ENCODE data around the gene ZBTB42.
A peak's percentile ranks its signal among the peaks of the same experiment; 100 is the strongest.

Gene ZBTB42

GRCh38 chr14:104782808-104783139 lies 18.1 kb upstream of the ZBTB42 start:
- no peak for DNase-seq (ENCODE audit: low spot score)

- no peak for DNase-seq (ENCODE audit: low spot score)
Observed at GRCh38 chr14:104783484-104784217, 17.2 kb upstream of the ZBTB42 start.

- DNase-seq (ENCODE audit: low spot score): no peak
Observed at GRCh38 chr14:104784218-104784568, 16.7 kb upstream of the ZBTB42 start.

GRCh38 chr14:104784846-104785707 lies 15.8 kb upstream of the ZBTB42 start:
- no peak for DNase-seq (ENCODE audit: low spot score)

GRCh38 chr14:104785708-104786080 lies 15.2 kb upstream of the ZBTB42 start:
- no peak for DNase-seq (ENCODE audit: low spot score)

GRCh38 chr14:104786091-104786586 lies 14.8 kb upstream of the ZBTB42 start:
- DNase-seq (ENCODE audit: low spot score): peak; percentile 21

- no peak for DNase-seq (ENCODE audit: low spot score)
Observed at GRCh38 chr14:104786726-104787675, 13.9 kb upstream of the ZBTB42 start.

- no peak for DNase-seq (ENCODE audit: low spot score)
Observed at GRCh38 chr14:104787736-104788135, 13.2 kb upstream of the ZBTB42 start.

GRCh38 chr14:104788161-104788818 lies 12.6 kb upstream of the ZBTB42 start:
- no peak for DNase-seq (ENCODE audit: low spot score)

- DNase-seq (ENCODE audit: low spot score): no peak
Observed at GRCh38 chr14:104788873-104789663, 11.8 kb upstream of the ZBTB42 start.

- no peak for DNase-seq (ENCODE audit: low spot score)
Observed at GRCh38 chr14:104789752-104790743, 10.9 kb upstream of the ZBTB42 start.

GRCh38 chr14:104791425-104791824 lies 9.5 kb upstream of the ZBTB42 start:
- no peak for DNase-seq (ENCODE audit: low spot score)

GRCh38 chr14:104792101-104792884 lies 8.6 kb upstream of the ZBTB42 start:
- no peak for DNase-seq (ENCODE audit: low spot score)

GRCh38 chr14:104792945-104793702 lies 7.8 kb upstream of the ZBTB42 start:
- no peak for DNase-seq (ENCODE audit: low spot score)

GRCh38 chr14:104793703-104793959 lies 7.3 kb upstream of the ZBTB42 start:
- no peak for DNase-seq (ENCODE audit: low spot score)

- no peak for DNase-seq (ENCODE audit: low spot score)
Observed at GRCh38 chr14:104794099-104794498, 6.8 kb upstream of the ZBTB42 start.

GRCh38 chr14:104794631-104794992 lies 6.3 kb upstream of the ZBTB42 start:
- DNase-seq (ENCODE audit: low spot score): no peak

GRCh38 chr14:104794993-104795780 lies 5.7 kb upstream of the ZBTB42 start, which contains the start of gene AKT1:
AKT1 (minus strand) TSS chr14:104795748; CDS start chr14:104792643, 3,105 bp downstream.
- no peak for DNase-seq (ENCODE audit: low spot score)

Data from pons (tissue), 1 donor.